ENCODE measurements around the gene BCL11A.

The BCL11A gene

DNA sequence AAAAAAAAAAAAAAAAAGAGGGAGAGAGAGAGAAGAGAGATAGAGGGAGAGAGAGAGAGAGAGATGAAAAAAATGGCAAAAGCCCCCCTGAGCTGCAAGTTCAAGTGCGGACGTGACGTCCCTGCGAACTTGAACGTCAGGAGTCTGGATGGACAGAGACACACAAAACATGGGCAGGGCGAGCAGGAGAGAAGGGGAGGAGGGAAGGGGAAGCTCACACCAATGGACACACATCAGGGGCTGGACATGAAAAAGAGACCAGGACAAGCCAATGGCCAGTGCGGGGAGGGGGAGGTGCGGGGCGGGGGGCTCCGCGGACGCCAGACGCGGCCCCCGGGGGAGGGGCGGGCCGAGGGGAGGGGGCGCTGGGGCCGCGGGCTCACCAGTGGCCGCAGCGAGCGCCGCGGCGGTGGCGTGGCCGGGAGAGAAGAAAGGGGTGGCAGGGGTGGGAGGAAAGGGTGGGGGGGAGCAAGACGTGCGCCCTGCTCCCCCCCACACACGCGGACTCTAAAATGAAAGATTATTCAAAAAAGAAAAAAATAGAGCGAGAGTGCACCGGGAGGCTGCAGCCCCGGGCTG, at the start of gene BCL11A:
Gene BCL11A (minus strand): TSS at position 160 of the 579 bp plus-strand sequence. CDS start 384 bp downstream, outside the sequence.
- 0 out of 2 replicates have a peak, but pooled peaks cover under 1% of the 10 kb centered on the region for H4K20me1 ChIP-seq (ENCODE audit: control insufficient read depth, insufficient read depth, low read depth, low read length)
- H3K79me2 ChIP-seq (ENCODE audit: control insufficient read depth, low read length) = peaks cover 85% of the 10 kb centered on the region
- no peaks in the 10 kb centered on the region for H3K27me3 ChIP-seq (ENCODE audit: control insufficient read depth, low read length)
- TF ChIP-seq, protein P1, sequence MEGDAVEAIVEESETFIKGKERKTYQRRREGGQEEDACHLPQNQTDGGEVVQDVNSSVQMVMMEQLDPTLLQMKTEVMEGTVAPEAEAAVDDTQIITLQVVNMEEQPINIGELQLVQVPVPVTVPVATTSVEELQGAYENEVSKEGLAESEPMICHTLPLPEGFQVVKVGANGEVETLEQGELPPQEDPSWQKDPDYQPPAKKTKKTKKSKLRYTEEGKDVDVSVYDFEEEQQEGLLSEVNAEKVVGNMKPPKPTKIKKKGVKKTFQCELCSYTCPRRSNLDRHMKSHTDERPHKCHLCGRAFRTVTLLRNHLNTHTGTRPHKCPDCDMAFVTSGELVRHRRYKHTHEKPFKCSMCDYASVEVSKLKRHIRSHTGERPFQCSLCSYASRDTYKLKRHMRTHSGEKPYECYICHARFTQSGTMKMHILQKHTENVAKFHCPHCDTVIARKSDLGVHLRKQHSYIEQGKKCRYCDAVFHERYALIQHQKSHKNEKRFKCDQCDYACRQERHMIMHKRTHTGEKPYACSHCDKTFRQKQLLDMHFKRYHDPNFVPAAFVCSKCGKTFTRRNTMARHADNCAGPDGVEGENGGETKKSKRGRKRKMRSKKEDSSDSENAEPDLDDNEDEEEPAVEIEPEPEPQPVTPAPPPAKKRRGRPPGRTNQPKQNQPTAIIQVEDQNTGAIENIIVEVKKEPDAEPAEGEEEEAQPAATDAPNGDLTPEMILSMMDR (IDR thresholded peaks at IDR 0.05; ENCODE audit: low read depth, low read length, poor library complexity, severe bottlenecking) = no peak
- no peak for TF ChIP-seq EZH2phosphoT487 (IDR thresholded peaks at IDR 0.05; ENCODE audit: borderline replicate concordance, low read length)
- peaks cover 51% of the 10 kb centered on the region for H3K36me3 ChIP-seq (ENCODE audit: control insufficient read depth, low read length)
- peaks cover 14% of the 10 kb centered on the region for H3K4me1 ChIP-seq (ENCODE audit: control insufficient read depth, low read length)
- H3K4me3 ChIP-seq (ENCODE audit: low read length) = peak within 1 kb of the TSS; percentile 88
- H3K4me2 ChIP-seq (ENCODE audit: low read length) = peak within 1 kb of the TSS; percentile 95
- H3K9me2 ChIP-seq (replicated peaks; ENCODE audit: control insufficient read depth, low read length) = no peaks in the 10 kb centered on the region
- no peaks in the 10 kb centered on the region for H3K9me3 ChIP-seq (ENCODE audit: control insufficient read depth, insufficient read depth, low read length)
- peaks cover 27% of the 10 kb centered on the region for H3F3A ChIP-seq (ENCODE audit: control insufficient read depth, insufficient read depth)
- H3K27ac ChIP-seq (ENCODE audit: low read depth, low read length) = peak within 1 kb of the TSS; percentile 95

DNA sequence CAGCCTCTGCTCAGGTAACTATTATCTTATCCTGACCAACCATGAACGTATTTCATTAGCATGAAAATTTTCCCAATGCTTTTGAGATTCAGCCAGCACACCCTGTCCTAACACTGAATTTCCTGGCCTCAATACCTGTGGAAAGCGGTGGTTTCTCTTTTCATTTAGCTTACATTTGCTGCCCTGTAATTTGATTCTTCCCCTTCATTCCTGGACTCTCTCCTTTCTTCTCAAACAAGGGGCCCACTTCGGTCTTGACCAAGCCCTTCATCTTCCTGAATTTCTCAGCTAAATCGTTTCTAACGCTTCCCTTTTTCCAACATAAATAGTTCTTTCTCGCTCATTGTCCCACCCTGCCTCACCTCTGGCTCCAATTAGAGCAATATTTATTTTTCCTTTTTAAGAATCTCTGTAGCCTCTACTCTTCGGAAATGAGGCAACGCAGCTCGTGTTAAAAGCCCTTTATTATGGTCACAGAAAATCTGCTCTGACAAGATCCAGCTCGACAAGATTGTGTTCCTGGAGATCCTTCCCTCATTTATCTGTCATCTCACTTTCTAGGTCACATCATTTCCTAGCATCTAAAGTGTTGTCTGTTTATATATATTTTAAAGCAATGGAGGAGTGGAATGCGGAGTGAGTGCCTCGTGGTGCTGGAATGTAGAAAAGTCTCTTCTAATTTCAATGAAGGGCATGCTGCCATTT, 49.5 kb upstream of the BCL11A start:
- Histone ChIP-seq H3K79me2 (ENCODE audit: control insufficient read depth, low read length) (no peaks in the 10 kb centered on the region), H3K9me2 (replicated peaks; ENCODE audit: control insufficient read depth, low read length) (no peaks in the 10 kb centered on the region)
- TF ChIP-seq, protein P1 (IDR thresholded peaks at IDR 0.05; ENCODE audit: low read depth, low read length, poor library complexity, severe bottlenecking) = no peak
- TF ChIP-seq EZH2phosphoT487 (IDR thresholded peaks at IDR 0.05; ENCODE audit: borderline replicate concordance, low read length) = no peak

DNA sequence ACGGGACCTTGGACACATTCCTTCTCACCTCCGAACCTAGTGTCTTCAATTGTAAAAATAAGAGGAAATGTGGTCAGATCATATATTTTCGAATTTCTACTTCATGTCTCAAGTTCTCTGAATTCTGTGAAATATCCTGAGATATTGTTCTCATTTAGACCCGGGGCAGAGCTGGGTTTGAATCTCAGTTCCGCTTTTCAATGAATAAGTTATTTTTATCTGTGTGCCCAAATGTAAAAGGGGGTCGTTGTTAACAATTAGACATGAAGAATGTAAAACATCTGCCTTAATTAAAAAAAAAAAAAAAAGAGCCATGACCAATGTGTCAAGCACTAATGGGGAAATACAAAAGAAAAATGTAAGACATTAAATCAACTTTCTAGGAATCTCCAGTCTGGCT, 48.9 kb upstream of the BCL11A start:
- peak overlapping the region; percentile 27 for H3K4me2 ChIP-seq (ENCODE audit: low read length)
- no peaks in the 10 kb centered on the region for H4K20me1 ChIP-seq (ENCODE audit: control insufficient read depth, insufficient read depth, low read depth, low read length)
- H3K4me3 ChIP-seq (ENCODE audit: low read length) = peak overlapping the region; percentile 25
- H3K27ac ChIP-seq (ENCODE audit: low read depth, low read length) = no peak overlapping the region
- no peaks in the 10 kb centered on the region for H3K79me2 ChIP-seq (ENCODE audit: control insufficient read depth, low read length)
- H3K4me1 ChIP-seq (ENCODE audit: control insufficient read depth, low read length) = peaks cover 21% of the 10 kb centered on the region
- TF ChIP-seq EZH2phosphoT487 (IDR thresholded peaks at IDR 0.05; ENCODE audit: borderline replicate concordance, low read length) = no peak
- TF ChIP-seq, protein P1 (IDR thresholded peaks at IDR 0.05; ENCODE audit: low read depth, low read length, poor library complexity, severe bottlenecking) = no peak
- no peaks in the 10 kb centered on the region for H3K9me2 ChIP-seq (replicated peaks; ENCODE audit: control insufficient read depth, low read length)
- H3K36me3 ChIP-seq (ENCODE audit: control insufficient read depth, low read length) = no peaks in the 10 kb centered on the region
- peaks cover 5% of the 10 kb centered on the region; the same call in 1 of the 2 replicates for H3F3A ChIP-seq (ENCODE audit: control insufficient read depth, insufficient read depth)
- no peaks in the 10 kb centered on the region for H3K9me3 ChIP-seq (ENCODE audit: control insufficient read depth, insufficient read depth, low read length)
- peaks cover 16% of the 10 kb centered on the region for H3K27me3 ChIP-seq (ENCODE audit: control insufficient read depth, low read length)

More for the DNA sequence above, 49.5 kb upstream of the BCL11A start:
- Histone ChIP-seq H3K9me3 (ENCODE audit: control insufficient read depth, insufficient read depth, low read length) (no peaks in the 10 kb centered on the region), H3K27me3 (ENCODE audit: control insufficient read depth, low read length) (peaks cover 10% of the 10 kb centered on the region), H3K4me1 (ENCODE audit: control insufficient read depth, low read length) (peaks cover 21% of the 10 kb centered on the region), H4K20me1 (ENCODE audit: control insufficient read depth, insufficient read depth, low read depth, low read length) (no peaks in the 10 kb centered on the region), H3K36me3 (ENCODE audit: control insufficient read depth, low read length) (no peaks in the 10 kb centered on the region), H3K4me3 (ENCODE audit: low read length) (no peak overlapping the region), H3F3A (ENCODE audit: control insufficient read depth, insufficient read depth) (peaks cover 5% of the 10 kb centered on the region; the same call in 1 of the 2 replicates), H3K4me2 (ENCODE audit: low read length) (peak overlapping the region; percentile 27), H3K27ac (ENCODE audit: low read depth, low read length) (no peak overlapping the region)

Measured in DOHH2 (cell line).